ENCODE measurements around the gene CDC45.
"Not testable (repeated sequence)": the region's sequence is repeated elsewhere in the genome, so short reads cannot be mapped to it uniquely, and the experiment has no call there.

- not testable (repeated sequence) for TF ChIP-seq CTCF, POLR2A (IDR thresholded peaks at IDR 0.05)
Measured at GRCh38 chr22:19548427-19548826, 68.7 kb downstream of the CDC45 start.

Measured in tibial nerve (tissue), 3 donors.